Transverse colon (tissue), 3 donors: ENCODE results near the gene RGS6.

ENCODE experiments used
- CTCF ChIP-seq, 5 experiments: fragments of 200-600 bp in 3 of 5; fragments of 450-650 bp in 2 of 5; sonication (generic) in 3 of 5; IDR thresholded peaks; 1 replicate in 2 of 5; 2 replicates in 3 of 5; pipeline ENCODE4 v1.5.1; 2016 to 2017; ENCODE audit warnings: antibody characterized with exemption in 5 of 5, inconsistent platforms in 3 of 5, mild to moderate bottlenecking in 2 of 5, moderate library complexity in 1 of 5
- POLR2A ChIP-seq: fragments of 450-650 bp; IDR thresholded peaks from one replicate; pipeline ENCODE4 v1.6.1; 2016; ENCODE audit warnings: antibody characterized with exemption, mild to moderate bottlenecking, moderate library complexity

GRCh38 chr14:72261068-72261467 lies 328.8 kb downstream of the RGS6 start:
- no peak for TF ChIP-seq CTCF (IDR thresholded peaks at IDR 0.05)
- TF ChIP-seq POLR2A = no peak
